ENCODE data around the gene CNN2.

The CNN2 gene

GRCh38 chr19:998064-998463 is 28.3 kb upstream of the CNN2 start:
- TF ChIP-seq TAF1 (IDR thresholded peaks at IDR 0.05; ENCODE audit: borderline replicate concordance, low read depth, low read length), result no peak
- no peak for TF ChIP-seq POLR2A (IDR thresholded peaks at IDR 0.05; ENCODE audit: low read depth, low read length)
- no peak for TF ChIP-seq POLR2AphosphoS5 (IDR thresholded peaks at IDR 0.05; ENCODE audit: low read depth, low read length)
- DNase-seq (ENCODE audit: insufficient read length) (no peak), FAIRE-seq (no peak)

GRCh38 chr19:999379-999719 is 27.1 kb upstream of the CNN2 start:
- TF ChIP-seq POLR2AphosphoS5 (IDR thresholded peaks at IDR 0.05; ENCODE audit: low read depth, low read length) (no peak), TAF1 (IDR thresholded peaks at IDR 0.05; ENCODE audit: borderline replicate concordance, low read depth, low read length) (no peak), POLR2A (IDR thresholded peaks at IDR 0.05; ENCODE audit: low read depth, low read length) (no peak)
- DNase-seq (ENCODE audit: insufficient read length), result no peak
- no peak for FAIRE-seq

- DNase-seq (ENCODE audit: insufficient read length) (peak; percentile 83), FAIRE-seq (no peak)
- TF ChIP-seq POLR2A (IDR thresholded peaks at IDR 0.05; ENCODE audit: low read depth, low read length) (no peak), TAF1 (IDR thresholded peaks at IDR 0.05; ENCODE audit: borderline replicate concordance, low read depth, low read length) (no peak), POLR2AphosphoS5 (IDR thresholded peaks at IDR 0.05; ENCODE audit: low read depth, low read length) (no peak)
Measured at GRCh38 chr19:1000095-1000494, 26.3 kb upstream of the CNN2 start, which contains the start of gene GRIN3B. TSS of gene GRIN3B (plus strand) at chr19:1000419. CDS start at chr19:1000438, 19 bp downstream.

GRCh38 chr19:1000591-1001537 is 25.5 kb upstream of the CNN2 start:
- DNase-seq (ENCODE audit: insufficient read length) (no peak), FAIRE-seq (no peak)
- TF ChIP-seq TAF1 (IDR thresholded peaks at IDR 0.05; ENCODE audit: borderline replicate concordance, low read depth, low read length) (no peak), POLR2AphosphoS5 (IDR thresholded peaks at IDR 0.05; ENCODE audit: low read depth, low read length) (no peak), POLR2A (IDR thresholded peaks at IDR 0.05; ENCODE audit: low read depth, low read length) (no peak)

- peak; percentile 87 for DNase-seq (ENCODE audit: insufficient read length)
- no peak for TF ChIP-seq TAF1 (IDR thresholded peaks at IDR 0.05; ENCODE audit: borderline replicate concordance, low read depth, low read length)
- no peak for TF ChIP-seq POLR2AphosphoS5 (IDR thresholded peaks at IDR 0.05; ENCODE audit: low read depth, low read length)
- no peak for TF ChIP-seq POLR2A (IDR thresholded peaks at IDR 0.05; ENCODE audit: low read depth, low read length)
- peak; percentile 77 for FAIRE-seq
Measured at GRCh38 chr19:1001538-1002166, 24.8 kb upstream of the CNN2 start.

GRCh38 chr19:1002600-1002999 is 23.8 kb upstream of the CNN2 start:
- no peak for DNase-seq (ENCODE audit: insufficient read length)
- FAIRE-seq, result no peak
- TF ChIP-seq TAF1 (IDR thresholded peaks at IDR 0.05; ENCODE audit: borderline replicate concordance, low read depth, low read length), result no peak
- no peak for TF ChIP-seq POLR2A (IDR thresholded peaks at IDR 0.05; ENCODE audit: low read depth, low read length)
- no peak for TF ChIP-seq POLR2AphosphoS5 (IDR thresholded peaks at IDR 0.05; ENCODE audit: low read depth, low read length)

GRCh38 chr19:1003283-1003682 is 23.1 kb upstream of the CNN2 start:
- TF ChIP-seq POLR2A (IDR thresholded peaks at IDR 0.05; ENCODE audit: low read depth, low read length) (no peak), TAF1 (IDR thresholded peaks at IDR 0.05; ENCODE audit: borderline replicate concordance, low read depth, low read length) (no peak), POLR2AphosphoS5 (IDR thresholded peaks at IDR 0.05; ENCODE audit: low read depth, low read length) (no peak)
- FAIRE-seq, result no peak
- no peak for DNase-seq (ENCODE audit: insufficient read length)

- no peak for DNase-seq (ENCODE audit: insufficient read length)
- TF ChIP-seq TAF1 (IDR thresholded peaks at IDR 0.05; ENCODE audit: borderline replicate concordance, low read depth, low read length) (no peak), POLR2A (IDR thresholded peaks at IDR 0.05; ENCODE audit: low read depth, low read length) (no peak), POLR2AphosphoS5 (IDR thresholded peaks at IDR 0.05; ENCODE audit: low read depth, low read length) (no peak)
- no peak for FAIRE-seq
Measured at GRCh38 chr19:1004204-1004802, 22.1 kb upstream of the CNN2 start.

- FAIRE-seq, result no peak
- TF ChIP-seq TAF1 (IDR thresholded peaks at IDR 0.05; ENCODE audit: borderline replicate concordance, low read depth, low read length) (no peak), POLR2A (IDR thresholded peaks at IDR 0.05; ENCODE audit: low read depth, low read length) (no peak), POLR2AphosphoS5 (IDR thresholded peaks at IDR 0.05; ENCODE audit: low read depth, low read length) (no peak)
- no peak for DNase-seq (ENCODE audit: insufficient read length)
Measured at GRCh38 chr19:1004803-1005664, 21.4 kb upstream of the CNN2 start.

- no peak for DNase-seq (ENCODE audit: insufficient read length)
- FAIRE-seq, result no peak
- no peak for TF ChIP-seq POLR2AphosphoS5 (IDR thresholded peaks at IDR 0.05; ENCODE audit: low read depth, low read length)
- no peak for TF ChIP-seq TAF1 (IDR thresholded peaks at IDR 0.05; ENCODE audit: borderline replicate concordance, low read depth, low read length)
- TF ChIP-seq POLR2A (IDR thresholded peaks at IDR 0.05; ENCODE audit: low read depth, low read length), result no peak
Measured at GRCh38 chr19:1006711-1007398, 19.6 kb upstream of the CNN2 start.

All from GM12892 (cell line).